SKM-1 (cell line): Measurements from ENCODE around the gene PRLR.

Experiments used
- DNase-seq: peaks from one replicate; lab custom pipeline; 2025; ENCODE audit not compliant: unreplicated experiment; lab: John Stamatoyannopoulos, UW

PRLR gene

DNA sequence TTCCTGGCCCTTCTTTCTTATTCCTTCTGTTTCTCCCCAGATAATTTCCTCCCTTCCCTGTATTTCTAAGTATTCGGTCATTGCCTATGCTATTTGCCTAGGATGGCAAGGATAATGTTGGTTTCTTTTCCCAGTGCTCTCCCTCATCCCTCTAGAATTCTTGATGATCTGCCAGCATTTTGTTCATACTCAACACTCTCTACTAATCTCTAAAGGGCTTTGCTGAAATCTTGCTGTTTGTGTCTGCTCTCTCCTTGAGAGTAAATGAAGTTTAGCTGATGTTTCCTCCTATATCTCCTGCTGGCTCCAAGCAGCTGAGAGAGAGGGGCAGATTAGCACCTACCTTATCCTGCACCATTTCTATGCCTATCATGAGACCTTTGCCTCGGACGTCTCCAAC is 220.6 kb downstream of the PRLR start:
- DNase-seq = no peak

DNA sequence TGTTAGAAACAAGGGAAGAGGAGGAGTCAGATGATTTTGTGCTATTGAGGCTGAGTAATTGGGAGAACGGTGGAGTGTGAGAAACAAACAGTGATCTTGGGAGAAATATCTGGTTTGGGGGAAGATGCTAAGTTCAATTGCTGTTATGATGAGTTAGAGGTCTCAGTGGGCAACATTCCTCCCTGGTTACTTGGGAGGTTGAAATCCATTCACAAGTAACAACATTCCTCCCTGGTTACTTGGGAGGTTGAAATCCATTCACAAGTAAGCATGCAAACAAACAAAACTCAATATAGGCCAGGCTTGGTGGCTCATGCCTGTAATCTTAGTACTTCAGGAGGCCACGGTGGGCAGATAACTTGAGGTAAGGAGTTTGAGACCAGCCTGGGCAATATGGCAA is 221.3 kb downstream of the PRLR start:
- DNase-seq = no peak

DNA sequence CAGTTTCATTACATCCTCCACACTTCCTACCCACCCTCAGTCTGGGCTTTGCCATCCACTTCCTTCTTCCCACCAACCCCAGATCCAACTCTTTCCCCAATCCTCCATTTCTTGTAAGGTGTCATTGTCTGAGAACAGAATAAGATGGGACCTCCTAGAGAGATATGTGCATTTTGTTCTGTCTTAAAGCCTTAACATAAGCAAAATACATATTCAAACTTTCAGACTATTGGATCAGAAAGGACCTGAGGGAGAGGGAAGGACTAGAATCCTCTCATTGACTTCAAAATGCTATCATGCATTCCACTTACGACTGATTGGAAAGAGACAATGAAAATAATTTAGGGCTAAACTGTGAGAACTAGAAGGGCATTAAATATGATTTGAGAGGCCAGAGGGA is 225.5 kb downstream of the PRLR start:
- DNase-seq = no peak

DNA sequence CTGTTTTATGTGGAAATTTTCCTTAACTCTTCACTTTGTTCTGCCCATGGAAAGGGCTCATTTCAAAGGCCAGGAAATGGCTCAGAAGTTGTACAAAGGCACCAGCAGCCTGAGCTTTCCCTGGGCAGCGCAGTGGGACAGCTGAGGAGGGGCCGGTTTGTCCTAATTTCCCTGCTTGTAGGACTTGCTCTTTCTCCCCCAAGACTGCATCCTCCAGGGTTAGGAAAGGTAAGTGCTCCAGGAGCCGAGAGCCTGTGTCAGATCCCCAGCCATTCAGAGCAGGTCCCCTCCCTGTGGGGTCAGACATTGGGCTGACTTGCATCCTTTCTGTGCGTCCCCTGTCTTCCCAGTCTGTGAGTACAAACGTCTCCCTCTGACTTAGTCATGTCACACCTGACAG is 226.1 kb downstream of the PRLR start:
- no peak for DNase-seq

DNA sequence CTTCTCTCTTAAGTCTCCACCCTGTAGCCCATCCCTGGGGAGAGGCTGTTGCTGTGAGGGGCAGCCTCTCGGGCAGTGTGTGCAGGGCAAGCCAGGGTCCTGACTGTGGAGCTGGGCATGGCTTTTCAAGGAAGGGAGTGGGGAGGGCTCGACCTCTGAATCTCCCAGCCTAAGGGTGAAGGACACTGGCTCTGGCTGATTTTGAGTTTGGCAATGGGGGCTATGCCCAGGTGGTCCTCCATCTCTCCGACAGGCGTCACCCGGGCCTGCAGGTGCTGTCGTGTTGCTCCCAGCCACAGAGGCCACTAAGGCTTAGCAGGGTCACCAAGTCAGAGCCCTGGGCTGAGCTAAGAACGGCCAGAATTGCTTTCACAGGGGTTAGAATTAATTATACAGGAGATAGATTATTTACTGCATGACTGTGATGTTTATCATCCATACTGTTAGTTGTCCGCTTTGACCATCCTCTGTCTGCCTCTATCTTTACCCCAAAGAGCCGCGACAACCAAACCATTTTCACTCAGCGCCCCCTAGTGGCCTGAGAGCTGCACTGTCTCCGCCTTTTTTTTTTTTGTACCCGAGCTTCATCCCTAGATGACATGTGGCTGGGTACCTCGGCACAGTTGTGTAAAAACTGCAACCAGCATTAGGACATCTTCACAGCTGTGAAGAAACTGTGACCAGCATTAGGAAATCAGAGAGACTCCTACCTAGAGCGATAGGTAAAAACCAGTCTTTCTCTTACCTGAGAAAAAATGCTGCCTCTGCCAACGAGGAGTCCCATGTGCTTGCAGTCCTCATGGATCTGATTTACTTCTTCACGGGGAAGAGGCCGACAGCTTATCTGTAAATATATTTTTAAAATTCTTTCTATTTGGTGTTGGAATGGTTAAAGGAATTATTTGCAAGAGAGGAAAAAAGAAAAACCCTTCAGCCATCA is 227.0 kb downstream of the PRLR start:
- no peak for DNase-seq

DNA sequence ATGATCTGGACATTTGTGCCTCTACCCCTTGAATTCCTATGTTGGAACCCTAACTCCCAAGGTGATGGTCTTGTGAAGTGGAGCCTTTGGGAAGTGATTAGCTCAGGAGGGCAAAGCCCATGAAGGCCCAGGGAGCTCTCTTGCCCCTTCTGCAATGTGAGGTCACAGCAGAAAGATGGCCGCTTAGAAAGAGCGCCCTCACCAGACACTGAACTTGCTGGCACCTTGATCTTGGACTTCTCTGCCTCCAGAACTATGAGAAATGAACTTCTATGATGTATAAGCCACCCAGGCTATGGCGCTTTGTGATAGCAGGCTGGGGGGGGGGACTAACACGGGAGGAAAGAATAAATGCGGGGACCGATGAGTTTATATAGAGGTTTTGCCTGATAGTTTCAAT is 227.8 kb downstream of the PRLR start:
- DNase-seq = no peak

DNA sequence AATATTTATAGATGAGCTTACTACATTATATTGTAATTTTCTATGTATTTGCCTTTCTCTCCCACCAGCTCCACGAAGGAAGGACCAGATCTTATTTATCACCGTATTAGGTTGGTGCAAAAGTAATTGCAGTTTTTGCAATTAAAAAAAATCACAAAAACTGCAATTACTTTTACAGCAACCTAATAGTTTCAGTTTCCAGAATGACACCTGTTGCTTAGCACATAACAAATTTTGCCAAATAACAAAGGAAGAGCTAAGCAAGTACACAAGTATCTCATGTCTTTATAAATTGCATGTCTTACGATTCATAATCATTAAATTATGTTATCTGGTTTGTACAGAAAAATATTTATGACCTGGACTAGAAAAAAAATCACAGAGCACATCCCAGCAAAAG is 228.4 kb downstream of the PRLR start:
- no peak for DNase-seq
